Adrenal gland (tissue), 12 donors: ENCODE results near the gene ANKRD2. TPM values are rescaled to one million over a fixed set of nuclear protein-coding genes. Genes with fewer than 3 reads are reported as not detected.

ENCODE experiments used
- DNase-seq, 7 donors: peaks; one replicate each; pipeline ENCODE4 v3.0.0-alpha.2; 2019 to 2020
- H3K27ac ChIP-seq, 5 donors: fragments of 200-600 bp; sonication (generic) in 4 of 5; 1 replicate in 3 of 5; 2 replicates in 2 of 5; pipeline versions ENCODE4 v1.5.1 to v1.8.0; 2016 to 2020; ENCODE audit warnings: mild to moderate bottlenecking in 1 of 5
- H3K27me3 ChIP-seq: fragments of 200-600 bp; 2 replicates; pipeline ENCODE4 v1.8.0; 2021
- H3K36me3 ChIP-seq, 2 donors: fragments of 200-600 bp; replicated peaks in 1 of 2; 1 replicate in 1 of 2; 2 replicates in 1 of 2; pipeline versions ENCODE4 v1.5.1 to v1.8.0; 2018 to 2022
- H3K4me1 ChIP-seq, 2 donors: fragments of 200-600 bp; replicated peaks in 1 of 2; 1 replicate in 1 of 2; 2 replicates in 1 of 2; pipeline versions ENCODE4 v1.5.1 to v1.8.0; 2018 to 2021
- H3K4me3 ChIP-seq, 4 donors: fragments of 200-600 bp; sonication (generic) in 3 of 4; one replicate each; pipeline ENCODE4 v1.5.1; 2016 to 2018
- H3K9me3 ChIP-seq, 3 donors: fragments of 200-600 bp; sonication (generic) in 1 of 3; replicated peaks in 1 of 3; 1 replicate in 2 of 3; 2 replicates in 1 of 3; pipeline versions ENCODE4 v1.5.1 to v1.8.0; 2016 to 2021
- CTCF ChIP-seq, 6 experiments: fragments of 450-650 bp in 4 of 6; fragments of 200-600 bp in 2 of 6; sonication (generic) in 1 of 6; IDR thresholded peaks; 1 replicate in 5 of 6; 2 replicates in 1 of 6; pipeline versions ENCODE4 v1.5.1 to v1.8.0; 2016 to 2021; ENCODE audit warnings: antibody characterized with exemption in 6 of 6, mild to moderate bottlenecking in 2 of 6, moderate library complexity in 1 of 6
- POLR2A ChIP-seq, 2 donors: fragments of 450-650 bp; IDR thresholded peaks; one replicate each; pipeline ENCODE4 v1.6.1; 2017; ENCODE audit warnings: antibody characterized with exemption in 2 of 2, mild to moderate bottlenecking in 2 of 2, moderate library complexity in 1 of 2
- WGBS, 4 donors: extraction: QIAGEN DNeasy Blood & Tissue Kit in 2 of 4; methylation state at CpG; one replicate each; pipeline versions ENCODE4 v1.1.5 to v1.1.7; 2013 to 2017; 5-methylcytosine and 5-hydroxymethylcytosine counted together
- intact Hi-C, 2 donors: fragments of 100-400 bp; cut with DNase I; formaldehyde crosslinking; loops; one replicate each; pipeline versions ENCODE4 v1.14.1 to v1.15.0; 2022 to 2023
- polyA plus RNA-seq, 3 donors: library from polyadenylated mRNA; stranded (reverse); fragments of 200-250 nt in 2 of 3; fragments of 350-450 nt in 1 of 3; fragmentation: Illumina TruSeq in 1 of 3; extraction: RNeasy Lipid Tissue Mini Kit (QIAGEN cat#74804) in 1 of 3; gene quantifications; one replicate each; pipeline ENCODE4 v1.2.3, GENCODE V29; 2013 to 2014
- total RNA-seq, 9 donors: library from RNA; depleted of rRNA in 4 of 9; stranded (reverse); fragments of >200 nt in 4 of 9; fragments of 120-200 nt in 1 of 9; fragmentation: NEBNext Ultra II Directional in 1 of 9; extraction: Animal tissue kit (Norgen Biotek cat#: 25700) in 1 of 9; gene quantifications; one replicate each; pipeline versions ENCODE4 v1.1.0 to v1.2.4, GENCODE V29; 2013 to 2023
- donor health status: healthy with polysubstance abuse.
- donor health status: Bipolar disorder and iron deficiency.
- donor health status: DM: yes; HTN: yes; CAD: no.
- donor health status: DM: no; HTN: no; CAD: no.
- donor health status: DM: no; HTN: no; CAD: no.
- donor health status: DM: yes; HTN: yes; CAD: no.

Gene ANKRD2
- total and polyA plus RNA-seq, 12 donors: 0.24 to 2.9 (median 0.96) TPM; not detected in 2

GRCh38 chr10:97599272-97599619, 26.7 kb downstream of the ANKRD2 start:
- Histone ChIP-seq H3K4me3 (no peak overlapping the region), H3K27me3 (no peaks in the 10 kb centered on the region), H3K4me1 (peaks cover 12 to 27% of the 10 kb centered on the region in 2 donors), H3K36me3 (no peaks in the 10 kb centered on the region), H3K9me3 (no peaks in the 10 kb centered on the region), H3K27ac (no peak overlapping the region)
- TF ChIP-seq POLR2A (IDR thresholded peaks at IDR 0.05) (no peak), CTCF (IDR thresholded peaks at IDR 0.05) (no peak)
- intact Hi-C loops: no loop called here
- WGBS, 4 donors: 93 to 97% (median 94%) methylated on average over 6 of the region's 6 CpGs
- no peak for DNase-seq

DNA sequence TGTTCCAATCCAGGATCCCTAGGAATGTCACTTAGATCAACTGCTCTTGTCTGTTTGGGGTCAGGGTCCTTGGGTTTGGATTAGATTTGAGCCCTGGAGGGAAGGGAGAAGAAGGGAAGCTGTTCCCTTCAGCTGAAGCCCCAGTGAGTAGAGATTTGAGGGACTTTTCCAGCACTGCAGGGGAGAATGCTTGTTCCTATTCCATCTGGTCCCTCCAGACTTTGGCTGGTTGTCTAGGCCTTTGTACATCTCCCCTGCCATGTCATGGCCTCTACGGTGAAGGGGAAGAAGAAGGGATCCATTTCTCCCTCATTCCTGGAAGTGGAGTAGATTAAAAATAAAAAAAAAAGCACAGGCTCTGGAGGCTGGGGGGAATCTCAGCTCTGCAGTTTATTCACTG, 28.0 kb downstream of the ANKRD2 start:
- Histone ChIP-seq H3K36me3 (no peaks in the 10 kb centered on the region), H3K9me3 (no peaks in the 10 kb centered on the region), H3K4me1 (peaks cover 12 to 27% of the 10 kb centered on the region in 2 donors), H3K27ac (no peak overlapping the region), H3K27me3 (no peaks in the 10 kb centered on the region), H3K4me3 (no peak overlapping the region)
- WGBS, 4 donors: 89 to 100% (median 93%) methylated on average over 1 of the region's 1 CpG
- TF ChIP-seq CTCF (IDR thresholded peaks at IDR 0.05): no peak
- no peak for TF ChIP-seq POLR2A (IDR thresholded peaks at IDR 0.05)
- DNase-seq: no peak
- intact Hi-C loops: no loop called here

DNA sequence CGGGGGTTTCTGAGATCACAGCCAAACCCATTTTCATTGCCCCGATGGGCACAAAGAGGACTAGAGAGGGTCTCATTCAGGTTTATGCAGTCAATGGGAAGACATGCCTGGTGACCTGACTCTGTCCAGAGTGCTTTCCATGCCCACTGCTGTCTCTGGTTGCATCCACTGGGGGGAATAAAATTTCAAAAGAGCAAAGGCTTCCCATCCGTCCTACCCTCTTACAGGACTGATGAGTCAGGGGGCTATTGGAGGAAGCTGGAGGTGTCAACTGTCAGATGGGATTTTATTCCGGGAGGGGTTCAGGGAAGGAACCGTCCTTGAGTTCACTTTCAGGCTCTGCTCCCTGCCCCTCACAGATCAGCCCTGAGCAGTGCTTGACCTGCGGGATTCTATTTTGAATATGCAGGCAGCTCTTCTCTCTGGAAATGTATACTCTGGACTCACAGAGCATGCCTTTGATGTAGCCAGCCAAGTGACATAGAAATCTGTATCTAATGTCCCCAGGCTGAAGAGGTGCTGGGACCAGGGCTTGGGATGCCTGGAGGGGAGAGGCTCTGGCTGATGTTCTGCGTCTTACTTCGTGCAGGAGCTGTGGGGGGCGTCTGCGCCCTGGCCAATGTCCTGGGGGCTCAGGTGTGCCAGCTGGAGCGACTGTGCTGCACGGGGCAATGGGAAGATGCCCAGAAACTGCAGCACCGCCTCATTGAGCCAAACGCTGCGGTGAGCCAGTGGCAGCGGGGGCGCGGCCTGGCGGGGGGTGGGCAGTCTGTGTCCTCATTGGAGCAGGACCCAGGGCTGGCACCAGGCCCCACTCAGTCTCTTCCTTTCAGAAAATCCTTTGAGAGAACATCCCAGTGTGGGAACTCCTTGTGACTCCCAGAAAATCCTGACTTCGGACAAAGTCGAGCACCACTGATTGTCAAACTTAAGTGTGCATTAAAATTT, 29.0 kb downstream of the ANKRD2 start:
- 83 to 88% (median 87%) methylated on average over 16 to 21 of the region's 21 CpGs for WGBS, 4 donors
- DNase-seq: no peak
- no peak overlapping the region for H3K27ac ChIP-seq
- no peaks in the 10 kb centered on the region for H3K36me3 ChIP-seq
- no peaks in the 10 kb centered on the region for H3K9me3 ChIP-seq
- TF ChIP-seq CTCF (IDR thresholded peaks at IDR 0.05): no peak
- TF ChIP-seq POLR2A (IDR thresholded peaks at IDR 0.05): no peak
- peaks cover 7 to 17% of the 10 kb centered on the region in 2 donors for H3K4me1 ChIP-seq
- no peaks in the 10 kb centered on the region for H3K27me3 ChIP-seq
- intact Hi-C loops: no loop called here
- H3K4me3 ChIP-seq: no peak overlapping the region

DNA sequence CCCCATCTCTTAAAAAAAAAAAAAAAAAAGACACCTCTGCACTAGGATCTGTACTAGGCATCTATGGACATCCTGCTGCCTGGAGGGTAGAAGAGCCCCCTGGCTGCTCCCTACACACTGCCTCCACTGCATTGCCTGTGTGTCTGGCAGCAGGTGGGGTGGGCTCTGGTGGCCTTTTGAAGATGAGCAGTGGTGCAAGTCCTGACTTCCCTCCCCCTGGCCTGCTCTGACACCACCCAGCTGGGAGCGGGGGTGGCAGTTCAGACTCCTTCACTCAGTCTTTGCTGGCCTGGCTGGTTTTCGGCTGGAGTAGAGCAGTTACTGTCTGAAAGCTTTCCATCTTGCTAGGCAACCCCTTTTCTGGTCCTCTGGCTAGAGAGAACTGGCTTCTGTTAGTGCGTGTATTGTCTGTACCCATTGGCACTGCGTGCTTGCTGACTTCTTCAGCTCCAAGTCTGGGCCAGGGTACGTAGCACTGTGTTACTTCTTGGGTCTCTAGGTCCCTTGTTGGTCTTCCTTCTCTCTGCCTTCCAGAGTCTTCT, 34.6 kb downstream of the ANKRD2 start:
- Histone ChIP-seq H3K27me3 (no peaks in the 10 kb centered on the region), H3K4me3 (no peak overlapping the region), H3K36me3 (no peaks in the 10 kb centered on the region), H3K27ac (no peak overlapping the region), H3K9me3 (no peaks in the 10 kb centered on the region), H3K4me1 (peaks cover 0 to 4% of the 10 kb centered on the region in 2 donors)
- no peak for TF ChIP-seq CTCF (IDR thresholded peaks at IDR 0.05)
- TF ChIP-seq POLR2A (IDR thresholded peaks at IDR 0.05): no peak
- DNase-seq: no peak
- 91 to 97% (median 95%) methylated on average over 4 to 5 of the region's 5 CpGs for WGBS, 4 donors
- intact Hi-C loops: no loop called here
